Naive thymus-derived CD8-positive, alpha-beta T cell (primary cell): ENCODE results near the gene ICE1. TPM values are rescaled to one million over a fixed set of nuclear protein-coding genes. Genes with fewer than 3 reads are reported as not detected.
"Not testable (repeated sequence)": the region's sequence is repeated elsewhere in the genome, so short reads cannot be mapped to it uniquely, and the experiment has no call there.

Experiments
- ATAC-seq, 2 donors: fragments of 150-1000 bp; cut with Tn5 transposase in 1 of 2; sonication (Bioruptor Pico), chemical (Tn5 transposase) in 1 of 2; 1 replicate in 1 of 2; 2 replicates in 1 of 2; pipeline ENCODE4 v1.10.0; 2021; ENCODE audit warnings: mild to moderate bottlenecking in 2 of 2, moderate library complexity in 2 of 2
- POLR2A ChIA-PET: fragments of 350-600 bp; sonication (Branson Sonifier 250); formaldehyde crosslinking; loops from one replicate; lab custom pipeline; 2021; ENCODE audit warnings: antibody characterized with exemption; lab: Charles Lee
- DNase-seq, 10 donors: peaks; one replicate each; pipeline versions ENCODE4 v3.0.0 to v3.0.0-alpha.2; 2020 to 2022
- H3K27ac Mint-ChIP-seq, 10 donors: one replicate each; pipeline ENCODE4 v1.8.0; 2020 to 2022; ENCODE audit warnings: mild to moderate bottlenecking in 10 of 10, mixed read lengths in 10 of 10, moderate library complexity in 4 of 10, inconsistent platforms in 1 of 10
- H3K27me3 Mint-ChIP-seq, 5 donors: one replicate each; pipeline ENCODE4 v1.8.0; 2021 to 2022; ENCODE audit warnings: mixed read lengths in 5 of 5
- H3K36me3 Mint-ChIP-seq, 3 donors: one replicate each; pipeline ENCODE4 v1.8.0; 2020 to 2022; ENCODE audit warnings: mixed read lengths in 3 of 3, mild to moderate bottlenecking in 2 of 3, inconsistent platforms in 1 of 3
- H3K4me1 Mint-ChIP-seq, 4 donors: one replicate each; pipeline ENCODE4 v1.8.0; 2021 to 2022; ENCODE audit warnings: mixed read lengths in 4 of 4
- H3K4me3 Mint-ChIP-seq, 10 donors: one replicate each; pipeline ENCODE4 v1.8.0; 2020 to 2022; ENCODE audit warnings: mild to moderate bottlenecking in 10 of 10, mixed read lengths in 10 of 10, moderate library complexity in 6 of 10, inconsistent platforms in 1 of 10
- H3K9me3 Mint-ChIP-seq, 9 donors: one replicate each; pipeline ENCODE4 v1.8.0; 2020 to 2022; ENCODE audit warnings: mixed read lengths in 9 of 9, mild to moderate bottlenecking in 3 of 9, inconsistent platforms in 1 of 9, moderate library complexity in 1 of 9
- polyA plus RNA-seq, 3 donors: library from polyadenylated mRNA; unstranded; fragments of 300-500 nt; fragmentation: Illumina TruSeq; gene quantifications; one replicate each; pipeline ENCODE4 v1.2.3, GENCODE V29; 2021
- total RNA-seq, 8 experiments: library from RNA in 2 of 8; stranded (reverse) in 2 of 8; gene quantifications; one replicate each; pipeline ENCODE4 v1.2.3 and lab custom pipeline; 2021 to 2026

Gene ICE1
- total and polyA plus RNA-seq, 5 experiments from 2014 or later = 16.1 to 53.3 (median 18.8) TPM

DNA sequence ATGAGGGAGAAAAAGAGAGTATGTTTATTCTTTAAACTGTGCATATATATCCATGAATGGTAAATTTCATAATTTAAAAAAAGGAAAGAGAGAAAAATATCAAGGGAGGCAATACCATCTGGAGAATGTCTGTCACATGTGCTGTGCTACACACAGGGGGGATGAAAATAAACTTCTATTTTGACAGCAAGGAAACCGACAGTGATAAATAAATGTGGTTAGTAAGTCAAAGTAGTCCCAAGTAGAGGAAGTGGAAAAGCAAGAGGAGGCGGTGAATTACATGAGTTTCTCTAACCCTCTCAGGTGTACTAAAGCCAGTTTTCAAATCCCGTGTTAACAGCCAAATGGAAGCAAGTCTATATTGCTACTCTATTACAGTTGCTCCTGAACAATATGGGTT is 83.3 kb downstream of the ICE1 start:
- Mint-ChIP-seq H3K27me3 (peaks cover 14 to 67% (median 32%) of the 10 kb centered on the region in 5 donors), H3K27ac (no peak overlapping the region), H3K4me1 (no peaks in the 10 kb centered on the region), H3K9me3 (peaks cover 0 to 23% (median 7%) of the 10 kb centered on the region in 9 donors), H3K4me3 (no peak overlapping the region), H3K36me3 (peaks cover 0 to 13% (median 6%) of the 10 kb centered on the region in 3 donors)
- no peak for DNase-seq
- ATAC-seq = no peak
- POLR2A ChIA-PET = no interaction called here

DNA sequence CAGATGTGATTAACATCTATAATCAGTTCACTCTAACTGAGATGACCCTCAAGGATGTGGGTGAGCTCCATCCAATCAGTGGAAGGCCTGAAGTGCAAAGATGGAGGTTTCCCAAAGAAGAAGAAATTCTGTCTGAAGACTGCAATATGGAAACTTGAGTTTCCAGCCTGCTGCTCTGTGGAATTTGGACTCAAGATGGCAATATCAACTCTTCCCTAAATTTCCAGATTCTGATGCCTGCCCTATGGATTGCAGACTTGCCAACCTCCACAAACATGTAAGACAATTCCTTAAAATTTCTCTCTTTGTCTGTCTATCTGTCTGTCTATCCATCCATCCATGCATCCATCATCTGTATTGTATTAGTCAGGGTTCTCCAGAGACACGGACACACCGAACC is 85.9 kb downstream of the ICE1 start:
- Mint-ChIP-seq H3K27ac (no peak overlapping the region), H3K27me3 (peaks cover 12 to 46% (median 27%) of the 10 kb centered on the region in 5 donors), H3K4me3 (no peak overlapping the region), H3K9me3 (peaks cover 0 to 17% (median 4%) of the 10 kb centered on the region in 9 donors), H3K36me3 (peaks cover 0 to 13% (median 6%) of the 10 kb centered on the region in 3 donors), H3K4me1 (no peaks in the 10 kb centered on the region)
- DNase-seq (no peak), ATAC-seq (no peak)
- POLR2A ChIA-PET = no interaction called here

DNA sequence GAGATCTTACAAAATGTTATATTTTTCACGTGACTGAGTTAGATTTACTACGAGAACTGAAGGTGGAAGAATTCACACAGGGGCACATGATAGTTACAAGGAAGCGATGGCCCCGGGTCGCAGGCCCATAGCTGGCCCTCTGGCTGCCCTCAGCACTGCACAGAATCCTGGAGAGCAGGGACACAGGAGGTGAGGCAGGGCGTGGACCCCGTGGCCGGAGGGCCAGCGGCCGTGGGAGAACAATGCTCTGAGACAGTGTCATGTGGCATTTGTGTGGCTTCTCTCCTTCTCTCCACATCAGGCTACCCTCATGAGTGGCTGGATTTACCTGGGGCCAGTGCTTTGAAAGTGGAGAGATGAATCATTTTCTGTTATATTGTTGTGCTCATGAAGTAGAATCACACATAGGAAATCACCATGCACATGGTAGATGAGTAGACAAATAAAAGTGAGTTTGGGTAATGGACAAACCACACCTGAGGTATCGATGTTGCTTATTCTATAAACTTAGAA is 89.5 kb downstream of the ICE1 start:
- ATAC-seq (no peak), DNase-seq (no peak)
- Mint-ChIP-seq H3K4me1 (no peaks in the 10 kb centered on the region), H3K9me3 (no peaks in the 10 kb centered on the region), H3K36me3 (no peaks in the 10 kb centered on the region), H3K27me3 (peaks cover 5 to 36% (median 32%) of the 10 kb centered on the region in 5 donors), H3K27ac (no peak overlapping the region), H3K4me3 (no peak overlapping the region)
- POLR2A ChIA-PET = no interaction called here

- DNase-seq (no peak), ATAC-seq (no peak)
- no peaks in the 10 kb centered on the region for H3K4me1 Mint-ChIP-seq
- no peaks in the 10 kb centered on the region for H3K9me3 Mint-ChIP-seq
- no peak overlapping the region for H3K27ac Mint-ChIP-seq
- H3K4me3 Mint-ChIP-seq = no peak overlapping the region
- no peaks in the 10 kb centered on the region for H3K36me3 Mint-ChIP-seq
- H3K27me3 Mint-ChIP-seq = peaks cover 5 to 36% (median 32%) of the 10 kb centered on the region in 5 donors
- POLR2A ChIA-PET = no interaction called here
Observed at GRCh38 chr5:5512543-5512942, 90.1 kb downstream of the ICE1 start.

- POLR2A ChIA-PET, H3K27ac Mint-ChIP-seq, H3K9me3 Mint-ChIP-seq, H3K4me3 Mint-ChIP-seq, H3K36me3 Mint-ChIP-seq, DNase-seq, ATAC-seq: not testable (repeated sequence)
- Mint-ChIP-seq H3K27me3 (peaks cover 0 to 16% (median 0%) of the 10 kb centered on the region in 5 donors), H3K4me1 (peaks cover 4 to 15% (median 13%) of the 10 kb centered on the region in 4 donors)
Observed at GRCh38 chr5:5520622-5521021, 98.1 kb downstream of the ICE1 start.

- H3K9me3 Mint-ChIP-seq = peaks cover 0 to 5% (median 0%) of the 10 kb centered on the region in 9 donors
- ATAC-seq (no peak), DNase-seq (no peak)
- peaks cover 0 to 16% (median 0%) of the 10 kb centered on the region in 5 donors for H3K27me3 Mint-ChIP-seq
- no peak overlapping the region for H3K27ac Mint-ChIP-seq
- H3K4me3 Mint-ChIP-seq = no peak overlapping the region
- H3K36me3 Mint-ChIP-seq = peaks cover 0 to 4% (median 0%) of the 10 kb centered on the region in 3 donors
- peaks cover 4 to 15% (median 13%) of the 10 kb centered on the region in 4 donors for H3K4me1 Mint-ChIP-seq
- POLR2A ChIA-PET = no interaction called here
Observed at GRCh38 chr5:5521029-5521428, 98.6 kb downstream of the ICE1 start.

DNA sequence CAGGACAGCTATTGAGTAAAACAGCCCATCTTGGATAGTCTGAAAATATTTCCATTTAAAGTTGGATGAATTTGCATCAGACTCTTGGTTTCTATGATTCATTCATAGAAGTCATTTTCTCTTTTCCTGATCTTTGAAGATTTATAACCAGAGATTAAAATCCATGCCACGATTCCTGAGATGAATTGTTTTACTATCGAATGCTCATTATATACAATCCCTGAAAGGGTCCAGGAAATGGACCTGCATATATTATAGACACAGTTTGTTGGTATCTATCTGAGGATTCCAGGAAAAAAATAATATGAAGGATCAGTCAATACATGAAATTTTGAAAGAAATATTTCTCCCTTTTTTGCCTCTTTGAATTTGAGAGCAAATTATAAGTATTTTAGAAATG is 99.0 kb downstream of the ICE1 start:
- peaks cover 0 to 12% (median 0%) of the 10 kb centered on the region in 5 donors for H3K27me3 Mint-ChIP-seq
- peaks cover 0 to 5% (median 0%) of the 10 kb centered on the region in 9 donors for H3K9me3 Mint-ChIP-seq
- H3K27ac Mint-ChIP-seq = peak overlapping the region in 1 of 10 donors; percentile 71
- no peak for ATAC-seq
- POLR2A ChIA-PET = no interaction called here
- peaks cover 0 to 4% (median 0%) of the 10 kb centered on the region in 3 donors for H3K36me3 Mint-ChIP-seq
- no peak overlapping the region for H3K4me3 Mint-ChIP-seq
- H3K4me1 Mint-ChIP-seq = peaks cover 4 to 15% (median 13%) of the 10 kb centered on the region in 4 donors
- DNase-seq = no peak

DNA sequence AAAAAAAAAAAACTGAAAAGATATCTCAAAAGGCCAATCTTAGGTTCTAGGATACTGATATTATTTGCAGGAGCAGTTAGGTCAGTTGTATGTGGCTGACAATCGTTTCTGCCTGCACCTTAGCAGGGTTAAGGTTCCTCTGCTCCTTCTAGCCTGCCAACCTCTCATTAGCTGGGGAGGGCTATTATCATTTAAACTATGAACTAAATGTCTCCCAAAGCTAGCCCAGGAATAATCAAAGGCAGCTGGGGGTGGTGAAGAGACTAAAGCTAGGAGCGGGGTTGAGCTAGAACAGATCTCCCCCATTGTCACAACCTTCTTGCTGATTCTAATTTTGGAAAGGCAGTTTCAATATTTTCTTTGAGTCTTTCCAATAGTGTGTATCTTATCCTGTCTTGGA is 99.9 kb downstream of the ICE1 start:
- ATAC-seq = no peak
- Mint-ChIP-seq H3K27ac (peak overlapping the region in 2 of 10 donors; percentile 71 to 83), H3K36me3 (peaks cover 0 to 4% (median 0%) of the 10 kb centered on the region in 3 donors), H3K27me3 (peaks cover 0 to 5% (median 0%) of the 10 kb centered on the region in 5 donors), H3K9me3 (peaks cover 0 to 5% (median 0%) of the 10 kb centered on the region in 9 donors), H3K4me1 (peaks cover 4 to 15% (median 13%) of the 10 kb centered on the region in 4 donors), H3K4me3 (no peak overlapping the region)
- no peak for DNase-seq
- POLR2A ChIA-PET = no interaction called here

- Mint-ChIP-seq H3K36me3 (peaks cover 0 to 4% (median 0%) of the 10 kb centered on the region in 3 donors), H3K4me1 (peaks cover 4 to 15% (median 13%) of the 10 kb centered on the region in 4 donors), H3K4me3 (peak overlapping the region; percentile 34 to 83 (median 62)), H3K27me3 (peaks cover 0 to 5% (median 0%) of the 10 kb centered on the region in 5 donors), H3K9me3 (peaks cover 0 to 5% (median 0%) of the 10 kb centered on the region in 9 donors), H3K27ac (peak overlapping the region in 8 of 10 donors; percentile 40 to 86 (median 62))
- peak; percentile 54 to 63 for ATAC-seq
- DNase-seq = peak in 4 of 10 donors; percentile 10 to 50 (median 38)
- POLR2A ChIA-PET = no interaction called here
Observed at GRCh38 chr5:5523066-5523505, 100.6 kb downstream of the ICE1 start.

DNA sequence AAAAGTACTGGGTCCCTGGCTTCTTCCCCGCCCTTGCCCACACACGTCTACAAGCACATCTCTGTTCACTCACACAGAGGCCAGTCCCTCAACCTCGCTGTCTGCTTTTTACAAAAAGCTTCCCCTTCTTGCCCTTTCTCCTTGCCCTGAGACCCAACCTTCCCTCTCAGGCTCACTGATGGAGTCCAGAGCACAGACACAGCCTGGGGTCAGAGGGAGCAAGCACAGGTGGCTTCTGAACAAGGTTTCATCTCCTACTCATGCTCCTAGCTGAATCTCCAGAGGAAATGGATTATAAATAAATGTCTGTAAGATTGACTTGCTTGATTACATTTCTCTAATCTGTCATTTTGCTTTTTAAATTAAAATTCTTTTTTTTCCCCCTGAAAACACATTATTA is 101.8 kb downstream of the ICE1 start:
- H3K4me1 Mint-ChIP-seq = peaks cover 4 to 15% (median 13%) of the 10 kb centered on the region in 4 donors
- peak overlapping the region in 5 of 10 donors; percentile 14 to 76 (median 30) for H3K4me3 Mint-ChIP-seq
- DNase-seq (no peak), ATAC-seq (no peak)
- no peaks in the 10 kb centered on the region for H3K27me3 Mint-ChIP-seq
- POLR2A ChIA-PET = no interaction called here
- H3K27ac Mint-ChIP-seq = peak overlapping the region in 2 of 10 donors; percentile 31 to 81
- H3K9me3 Mint-ChIP-seq = peaks cover 0 to 8% (median 2%) of the 10 kb centered on the region in 9 donors
- peaks cover 0 to 4% (median 0%) of the 10 kb centered on the region in 3 donors for H3K36me3 Mint-ChIP-seq

- POLR2A ChIA-PET = no interaction called here
- H3K4me1 Mint-ChIP-seq = peaks cover 0 to 2% (median 0%) of the 10 kb centered on the region in 4 donors
- peaks cover 8 to 36% (median 26%) of the 10 kb centered on the region in 5 donors for H3K27me3 Mint-ChIP-seq
- no peaks in the 10 kb centered on the region for H3K36me3 Mint-ChIP-seq
- peaks cover 0 to 10% (median 2%) of the 10 kb centered on the region in 9 donors for H3K9me3 Mint-ChIP-seq
- no peak overlapping the region for H3K4me3 Mint-ChIP-seq
- DNase-seq (no peak), ATAC-seq (no peak)
- H3K27ac Mint-ChIP-seq = no peak overlapping the region
Observed at GRCh38 chr5:5531371-5531770, 108.9 kb downstream of the ICE1 start.

DNA sequence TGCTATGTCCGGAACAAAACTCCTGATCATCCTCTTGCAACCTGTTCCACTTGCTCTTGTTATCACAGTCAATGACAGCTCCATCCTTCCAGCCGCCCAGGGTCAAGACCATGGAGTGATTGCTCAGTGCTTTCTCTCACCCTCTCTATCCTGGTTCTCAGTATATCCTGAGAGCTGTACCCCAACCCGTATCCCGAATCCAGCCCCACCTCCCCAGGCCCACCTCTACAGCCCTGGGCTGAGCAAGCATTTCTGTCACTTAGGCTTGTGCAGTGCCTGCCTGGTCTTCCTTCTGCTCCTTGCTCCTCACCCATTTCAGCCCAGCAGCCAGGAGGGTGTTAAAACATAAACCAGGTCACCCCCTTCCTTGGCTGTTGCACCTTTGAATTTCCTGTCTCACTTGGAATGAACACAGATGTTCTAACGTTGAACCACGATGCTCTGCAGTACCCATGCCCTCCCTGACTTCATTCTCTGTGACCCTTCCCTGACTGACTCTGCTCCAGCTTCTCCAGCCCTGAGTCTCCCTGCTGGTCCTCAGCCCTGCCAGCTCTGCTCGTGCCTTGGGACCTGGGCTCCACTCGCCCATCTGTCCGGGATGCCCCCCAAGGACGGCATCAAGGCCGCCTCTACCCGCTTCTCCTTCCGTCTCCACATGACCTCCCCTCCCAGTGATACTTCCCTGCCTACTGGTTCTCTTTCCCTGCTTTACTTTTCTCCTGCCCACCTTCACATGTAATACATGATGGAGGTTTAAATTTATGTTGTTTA is 110.0 kb downstream of the ICE1 start:
- POLR2A ChIA-PET = no interaction called here
- Mint-ChIP-seq H3K27me3 (peaks cover 8 to 45% (median 36%) of the 10 kb centered on the region in 5 donors), H3K27ac (peak overlapping the region in 2 of 10 donors; percentile 2 to 49), H3K4me1 (peaks cover 0 to 2% (median 0%) of the 10 kb centered on the region in 4 donors), H3K9me3 (peaks cover 0 to 10% (median 2%) of the 10 kb centered on the region in 9 donors), H3K4me3 (no peak overlapping the region), H3K36me3 (no peaks in the 10 kb centered on the region)
- ATAC-seq = no peak
- no peak for DNase-seq

DNA sequence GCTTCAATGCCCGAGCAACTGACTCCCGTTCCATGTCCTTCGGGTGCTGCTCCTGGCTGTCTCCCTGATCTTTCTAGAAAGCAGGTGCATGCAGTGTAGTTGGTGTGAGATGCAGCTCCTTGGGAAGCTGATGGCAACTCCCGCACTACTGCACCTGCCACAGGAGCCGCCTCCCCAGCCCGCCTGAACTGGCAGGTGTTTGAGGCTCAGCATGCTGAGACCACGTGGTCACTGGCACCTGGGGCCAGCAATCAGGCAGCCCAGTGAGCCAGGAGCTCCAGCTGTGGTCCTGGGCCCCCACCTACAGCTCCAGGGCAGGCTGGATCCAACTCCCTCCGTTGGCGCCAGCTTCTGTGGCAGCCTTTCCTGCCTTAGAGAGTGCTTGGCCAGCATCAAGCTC is 111.5 kb downstream of the ICE1 start:
- ATAC-seq = no peak
- peaks cover 8 to 45% (median 36%) of the 10 kb centered on the region in 5 donors for H3K27me3 Mint-ChIP-seq
- H3K9me3 Mint-ChIP-seq = peaks cover 0 to 10% (median 0%) of the 10 kb centered on the region in 9 donors
- H3K36me3 Mint-ChIP-seq = no peaks in the 10 kb centered on the region
- no peak for DNase-seq
- H3K4me1 Mint-ChIP-seq = peaks cover 0 to 2% (median 0%) of the 10 kb centered on the region in 4 donors
- no peak overlapping the region for H3K4me3 Mint-ChIP-seq
- no peak overlapping the region for H3K27ac Mint-ChIP-seq
- POLR2A ChIA-PET = no interaction called here
